ENCODE data around the gene SUPT20H.

Gene SUPT20H

DNA sequence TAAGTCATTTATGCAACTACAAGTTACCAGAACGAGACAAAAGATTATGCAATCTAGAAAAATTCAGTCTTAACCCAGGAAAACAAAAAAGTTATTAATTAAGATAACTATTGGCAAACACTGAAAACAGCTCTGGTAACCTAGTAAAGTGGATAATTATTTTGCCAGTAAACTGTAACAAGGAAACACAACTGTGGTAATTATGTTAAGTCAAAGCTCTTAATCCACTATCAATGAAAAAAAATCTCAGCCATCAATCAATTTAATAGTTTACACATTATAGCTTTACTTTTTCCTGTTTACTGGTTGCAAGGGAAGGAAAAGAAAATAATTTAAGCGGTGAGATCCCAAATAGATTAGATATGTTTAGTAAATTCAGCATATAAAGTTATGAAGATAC is 47.7 kb downstream of the SUPT20H start:
- no peak for DNase-seq (ENCODE audit: low read depth)
- TF ChIP-seq, protein P1, sequence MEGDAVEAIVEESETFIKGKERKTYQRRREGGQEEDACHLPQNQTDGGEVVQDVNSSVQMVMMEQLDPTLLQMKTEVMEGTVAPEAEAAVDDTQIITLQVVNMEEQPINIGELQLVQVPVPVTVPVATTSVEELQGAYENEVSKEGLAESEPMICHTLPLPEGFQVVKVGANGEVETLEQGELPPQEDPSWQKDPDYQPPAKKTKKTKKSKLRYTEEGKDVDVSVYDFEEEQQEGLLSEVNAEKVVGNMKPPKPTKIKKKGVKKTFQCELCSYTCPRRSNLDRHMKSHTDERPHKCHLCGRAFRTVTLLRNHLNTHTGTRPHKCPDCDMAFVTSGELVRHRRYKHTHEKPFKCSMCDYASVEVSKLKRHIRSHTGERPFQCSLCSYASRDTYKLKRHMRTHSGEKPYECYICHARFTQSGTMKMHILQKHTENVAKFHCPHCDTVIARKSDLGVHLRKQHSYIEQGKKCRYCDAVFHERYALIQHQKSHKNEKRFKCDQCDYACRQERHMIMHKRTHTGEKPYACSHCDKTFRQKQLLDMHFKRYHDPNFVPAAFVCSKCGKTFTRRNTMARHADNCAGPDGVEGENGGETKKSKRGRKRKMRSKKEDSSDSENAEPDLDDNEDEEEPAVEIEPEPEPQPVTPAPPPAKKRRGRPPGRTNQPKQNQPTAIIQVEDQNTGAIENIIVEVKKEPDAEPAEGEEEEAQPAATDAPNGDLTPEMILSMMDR (conservative IDR thresholded peaks at IDR 0.05; ENCODE audit: low read depth, low read length): no peak
- no peak overlapping the region for H3K4me3 ChIP-seq (ENCODE audit: low read length)

- H3K4me3 ChIP-seq (ENCODE audit: low read length): no peak overlapping the region
- DNase-seq (ENCODE audit: low read depth): no peak
- TF ChIP-seq, protein P1 (conservative IDR thresholded peaks at IDR 0.05; ENCODE audit: low read depth, low read length): no peak
Measured at GRCh38 chr13:37011002-37011401, 48.5 kb downstream of the SUPT20H start.

DNA sequence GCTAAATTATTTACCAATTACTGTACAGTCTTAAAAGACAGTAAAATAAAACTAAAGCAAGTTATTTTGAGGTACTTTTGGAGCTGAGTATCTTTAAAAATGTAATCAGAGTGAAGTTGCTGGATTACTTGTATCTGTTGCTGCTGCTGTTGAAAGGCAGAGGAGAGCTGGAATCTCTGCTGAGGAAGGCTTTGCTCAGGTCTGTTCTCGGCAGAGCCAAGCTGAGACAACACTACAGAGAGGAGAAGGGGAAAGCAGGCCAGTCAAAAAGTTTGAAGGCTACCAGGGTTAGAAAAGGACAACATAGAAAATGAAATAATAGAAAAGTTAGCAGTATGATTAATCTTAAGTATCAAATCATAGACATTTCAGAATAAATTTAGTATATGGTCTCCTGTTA is 49.1 kb downstream of the SUPT20H start:
- H3K4me3 ChIP-seq (ENCODE audit: low read length): no peak overlapping the region
- no peak for DNase-seq (ENCODE audit: low read depth)
- TF ChIP-seq, protein P1 (conservative IDR thresholded peaks at IDR 0.05; ENCODE audit: low read depth, low read length): no peak

- H3K4me3 ChIP-seq (ENCODE audit: low read length): no peak overlapping the region
- no peak for DNase-seq (ENCODE audit: low read depth)
- TF ChIP-seq, protein P1 (conservative IDR thresholded peaks at IDR 0.05; ENCODE audit: low read depth, low read length): no peak
Measured at GRCh38 chr13:37009692-37010091, 49.8 kb downstream of the SUPT20H start.

- TF ChIP-seq, protein P1 (conservative IDR thresholded peaks at IDR 0.05; ENCODE audit: low read depth, low read length): no peak
- H3K4me3 ChIP-seq (ENCODE audit: low read length): peak overlapping the region; percentile 91
- no peak for DNase-seq (ENCODE audit: low read depth)
Measured at GRCh38 chr13:37001921-37002250, 57.6 kb downstream of the SUPT20H start.

GRCh38 chr13:36999054-36999714 is 60.3 kb downstream of the SUPT20H start, which contains the start of gene ALG5:
TSS of gene ALG5 (minus strand) at chr13:36999340. CDS start at chr13:36999300, 40 bp downstream.
- TF ChIP-seq, protein P1 (conservative IDR thresholded peaks at IDR 0.05; ENCODE audit: low read depth, low read length): peak; percentile 69
- DNase-seq (ENCODE audit: low read depth): no peak
- H3K4me3 ChIP-seq (ENCODE audit: low read length): peak within 1 kb of the TSS; percentile 99

- peak overlapping the region; percentile 99 for H3K4me3 ChIP-seq (ENCODE audit: low read length)
- DNase-seq (ENCODE audit: low read depth): no peak
- TF ChIP-seq, protein P1 (conservative IDR thresholded peaks at IDR 0.05; ENCODE audit: low read depth, low read length): peak; percentile 8
Measured at GRCh38 chr13:36998624-36999041, 60.9 kb downstream of the SUPT20H start.

Measured in retinal pigment epithelial cell (primary cell).